Activated T-cell treated with anti-CD3 and anti-CD28 coated beads for 48 hours (primary cell): ENCODE data around the gene HDAC7.

ENCODE experiments used
- DNase-seq: peaks from one replicate; pipeline ENCODE4 v3.0.0-alpha.2; 2020; ENCODE audit warnings: low read depth

Gene HDAC7

DNA sequence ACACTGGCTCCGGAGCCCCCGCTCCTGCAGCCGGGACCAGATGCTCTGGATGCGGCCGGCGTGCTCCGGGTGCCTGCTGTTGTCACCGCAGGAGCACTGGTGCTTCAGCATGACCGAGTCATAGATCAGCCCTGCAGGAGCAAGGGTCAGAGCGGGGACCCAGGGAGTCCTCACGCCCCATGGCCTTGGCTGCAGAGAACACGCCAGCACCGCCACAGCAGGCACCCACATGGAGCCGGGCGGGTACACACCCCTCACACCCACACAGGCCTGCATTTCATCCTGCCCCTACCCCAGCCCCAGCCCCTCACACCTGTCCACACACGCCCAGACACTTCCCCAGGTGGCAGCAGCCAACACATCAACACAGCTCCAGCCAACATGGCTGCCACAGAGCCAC is 27.8 kb downstream of the HDAC7 start:
- DNase-seq = no peak

DNA sequence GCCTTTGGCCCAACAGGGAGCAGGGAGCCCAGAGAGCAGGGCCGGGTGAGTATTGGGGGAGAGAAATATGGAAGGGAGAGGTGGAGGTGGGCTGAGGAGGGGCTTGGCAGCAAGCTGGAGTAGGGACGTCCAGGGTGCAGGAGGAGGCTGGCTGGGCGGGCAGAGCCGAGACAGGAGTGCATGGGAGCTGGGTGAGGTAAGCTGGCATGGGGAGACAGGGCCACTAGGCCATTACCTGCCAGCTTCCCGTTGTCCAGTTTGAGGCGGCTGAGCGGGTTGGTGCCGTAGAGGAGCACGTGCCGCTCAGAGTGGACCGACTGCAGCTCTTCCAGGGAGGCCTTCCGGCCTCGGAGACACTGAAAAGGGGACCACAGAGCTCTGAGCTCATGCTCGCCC is 28.4 kb downstream of the HDAC7 start:
- DNase-seq = no peak

DNA sequence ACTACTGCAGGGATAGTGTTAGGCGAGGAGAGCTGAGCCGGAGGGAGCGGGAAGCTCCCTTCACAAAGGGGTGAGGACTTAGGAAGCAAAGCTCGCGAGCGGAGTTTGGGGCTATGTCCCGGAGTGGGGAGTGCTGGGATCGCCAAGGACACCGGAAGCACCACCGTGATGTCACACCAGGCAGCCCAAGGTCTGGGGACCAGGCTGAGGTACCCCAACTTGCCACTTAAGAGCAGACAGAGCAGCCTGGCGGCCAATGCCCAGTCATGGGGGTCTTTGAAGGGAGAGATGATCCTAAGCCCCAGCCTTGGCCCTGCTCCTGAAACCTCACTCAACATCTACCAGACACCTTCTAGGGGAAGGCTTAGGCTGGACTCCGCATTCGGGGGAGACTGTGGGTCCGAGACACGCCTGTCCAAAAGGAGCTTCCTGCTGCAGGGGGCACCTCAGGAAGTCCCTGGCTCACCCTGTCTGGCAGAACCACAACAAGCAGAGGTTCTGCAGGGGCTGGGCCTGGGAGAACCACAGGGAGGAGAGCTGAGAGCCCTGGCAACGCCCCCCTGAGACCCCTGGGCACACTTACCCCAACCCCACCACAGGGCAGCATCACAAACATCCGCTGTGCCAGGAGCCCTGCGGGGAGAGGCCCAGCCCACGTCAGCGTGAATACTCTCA is 28.9 kb downstream of the HDAC7 start:
- no peak for DNase-seq

DNA sequence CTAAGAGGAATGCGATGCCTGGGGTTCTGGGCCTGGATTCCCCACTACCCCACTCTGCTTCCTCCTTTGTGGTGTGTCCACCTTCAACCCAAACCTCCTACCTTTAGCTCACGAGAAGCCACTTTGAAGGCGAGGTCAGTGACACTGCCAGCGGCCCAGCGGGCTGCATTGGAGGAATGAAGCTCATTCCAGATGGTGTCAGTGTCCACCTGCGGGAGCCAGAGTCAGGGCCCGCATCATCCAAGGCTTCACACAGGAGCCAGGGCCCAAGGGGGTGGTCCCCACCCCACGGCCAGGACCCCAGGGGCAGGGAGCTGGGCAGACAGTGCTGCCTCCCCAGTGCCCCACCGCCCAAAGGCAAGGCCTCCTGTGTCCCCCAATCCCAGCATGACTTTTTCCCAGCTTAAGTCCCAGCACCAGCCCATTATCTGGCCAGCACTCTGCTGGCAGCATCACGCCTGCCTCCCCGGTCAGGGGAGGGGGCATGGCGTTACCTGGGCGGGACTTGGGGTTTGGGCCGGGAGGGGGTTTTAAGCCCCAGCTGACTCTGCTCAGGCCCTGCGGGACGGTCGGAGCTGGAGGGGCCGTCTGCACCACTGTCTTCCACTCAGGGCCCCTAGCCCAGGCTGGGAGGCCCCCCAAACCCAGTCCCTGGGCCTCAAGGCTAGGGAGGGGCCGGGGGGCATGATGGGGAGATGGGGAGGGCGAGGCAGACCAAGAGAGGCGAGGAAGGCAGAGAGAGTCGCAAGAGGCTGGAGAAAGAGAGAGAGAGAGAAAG is 29.8 kb downstream of the HDAC7 start:
- DNase-seq = no peak

DNA sequence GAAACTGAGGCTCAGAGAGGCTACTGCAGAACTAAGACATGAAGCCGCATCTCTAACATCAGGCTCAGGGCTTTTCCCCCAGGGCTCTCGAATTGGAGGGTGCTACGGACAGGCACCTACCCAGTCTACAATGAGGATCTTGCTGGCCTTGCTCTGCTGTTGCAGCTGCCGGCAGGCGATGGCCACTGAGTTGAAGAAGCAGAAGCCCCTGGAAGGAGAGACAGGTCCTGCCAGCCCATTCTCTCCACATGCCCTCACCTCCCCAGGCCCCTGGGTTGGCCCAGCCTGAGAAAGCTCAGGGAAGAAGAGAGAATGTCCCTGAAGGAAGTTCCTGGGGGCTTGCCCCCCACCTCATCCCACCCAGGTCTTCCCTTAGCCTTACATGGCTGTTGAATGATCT is 30.6 kb downstream of the HDAC7 start:
- no peak for DNase-seq

DNA sequence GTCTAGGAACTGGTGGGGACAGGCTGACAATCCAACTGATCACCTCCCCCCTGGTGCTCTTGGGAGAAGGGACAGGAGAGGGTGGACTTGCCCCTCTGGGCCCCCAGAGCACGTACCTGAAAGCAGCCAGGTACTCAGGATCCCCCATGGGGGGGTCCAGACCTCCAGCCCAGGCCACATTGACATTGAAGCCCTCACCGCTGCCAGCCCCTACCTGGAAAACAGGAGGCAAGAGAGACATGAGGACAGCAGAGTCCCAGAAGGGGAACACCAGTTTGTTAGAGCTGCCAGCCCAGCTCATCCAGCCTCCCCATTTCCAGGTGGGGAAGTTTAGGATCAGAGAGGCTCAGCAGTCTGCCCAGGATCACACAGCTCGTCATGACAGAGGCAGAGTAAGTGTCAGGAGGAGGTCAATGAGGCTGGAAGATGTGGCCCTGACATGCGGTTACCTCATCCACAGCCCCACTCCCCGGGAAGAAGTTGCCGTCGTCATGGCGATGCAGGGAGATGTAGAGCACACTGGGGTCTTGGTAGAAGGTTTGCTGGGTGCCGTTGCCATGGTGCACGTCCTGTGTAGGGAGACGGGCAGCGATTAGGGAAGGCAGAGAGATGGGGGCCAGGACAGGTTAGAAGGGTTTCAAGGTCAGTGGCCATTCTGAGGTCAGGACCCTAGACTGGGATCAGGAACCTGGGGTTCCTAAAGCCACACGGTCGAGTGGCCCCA is 31.9 kb downstream of the HDAC7 start:
- DNase-seq = no peak

DNA sequence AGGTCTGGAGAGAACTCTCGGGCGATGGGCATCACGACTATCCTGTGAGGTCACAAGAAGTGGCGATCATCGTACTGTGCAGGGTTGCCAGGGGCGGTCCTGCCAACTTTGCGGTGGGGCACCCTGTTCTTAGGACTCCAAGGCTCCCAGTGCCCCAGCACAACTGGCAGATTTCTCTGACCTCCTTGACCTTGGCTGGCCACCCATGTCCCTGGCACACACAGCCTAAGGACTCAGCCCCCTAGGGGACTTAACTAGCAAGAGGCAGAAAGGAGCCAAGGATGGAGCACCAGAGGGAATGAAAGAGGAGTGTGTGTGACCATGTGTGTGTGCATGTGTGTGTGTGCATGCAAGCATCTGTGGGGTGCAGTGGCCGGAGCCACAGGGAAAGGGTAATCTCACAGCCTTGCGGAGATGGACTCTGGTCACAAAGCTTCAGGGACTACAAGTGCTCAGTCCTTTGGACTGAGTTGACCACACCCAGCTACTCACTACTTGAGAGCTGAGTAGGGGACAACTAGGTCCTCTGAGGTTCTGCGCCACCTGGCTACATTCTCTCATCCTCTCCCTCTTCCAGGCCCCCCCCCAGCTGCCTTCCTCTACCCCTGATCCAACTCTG is 32.9 kb downstream of the HDAC7 start:
- DNase-seq = no peak

DNA sequence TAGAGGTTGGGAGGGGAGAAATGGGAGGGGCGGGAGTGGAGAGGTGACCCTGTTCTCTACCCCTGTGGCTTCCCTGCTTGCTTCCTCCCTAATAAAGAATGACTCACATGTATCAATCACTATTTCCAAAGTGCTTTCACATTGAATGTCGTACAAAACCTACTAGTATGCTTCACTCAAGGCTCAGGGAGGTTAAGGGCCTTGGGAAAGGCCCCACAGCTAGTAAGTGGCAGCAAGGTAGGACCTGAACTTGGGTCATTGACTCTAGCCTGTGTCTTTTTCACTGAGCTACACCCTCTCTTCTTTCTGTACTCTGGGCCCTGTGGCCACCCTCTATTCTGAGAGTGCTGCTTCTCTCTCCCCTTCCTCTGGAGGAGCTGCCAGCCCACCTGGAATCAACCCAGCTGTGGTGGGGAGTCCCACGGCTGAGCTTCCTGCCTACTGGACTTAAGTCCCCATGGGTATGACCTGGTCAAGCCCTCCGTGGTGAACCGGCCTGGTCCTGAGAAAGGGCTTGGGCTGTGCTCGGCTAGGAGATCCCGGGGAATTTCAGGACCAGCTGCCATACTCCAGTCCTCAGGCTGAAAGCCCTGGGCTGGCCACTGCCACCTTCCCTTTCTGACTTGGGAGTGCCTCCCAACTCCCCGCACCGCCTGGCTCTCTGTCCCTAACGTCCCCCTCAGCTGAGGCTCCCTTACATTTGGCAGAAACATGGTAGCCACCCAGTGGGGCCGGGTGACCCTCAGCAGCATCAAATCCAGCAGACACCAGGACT is 33.6 kb downstream of the HDAC7 start:
- no peak for DNase-seq

DNA sequence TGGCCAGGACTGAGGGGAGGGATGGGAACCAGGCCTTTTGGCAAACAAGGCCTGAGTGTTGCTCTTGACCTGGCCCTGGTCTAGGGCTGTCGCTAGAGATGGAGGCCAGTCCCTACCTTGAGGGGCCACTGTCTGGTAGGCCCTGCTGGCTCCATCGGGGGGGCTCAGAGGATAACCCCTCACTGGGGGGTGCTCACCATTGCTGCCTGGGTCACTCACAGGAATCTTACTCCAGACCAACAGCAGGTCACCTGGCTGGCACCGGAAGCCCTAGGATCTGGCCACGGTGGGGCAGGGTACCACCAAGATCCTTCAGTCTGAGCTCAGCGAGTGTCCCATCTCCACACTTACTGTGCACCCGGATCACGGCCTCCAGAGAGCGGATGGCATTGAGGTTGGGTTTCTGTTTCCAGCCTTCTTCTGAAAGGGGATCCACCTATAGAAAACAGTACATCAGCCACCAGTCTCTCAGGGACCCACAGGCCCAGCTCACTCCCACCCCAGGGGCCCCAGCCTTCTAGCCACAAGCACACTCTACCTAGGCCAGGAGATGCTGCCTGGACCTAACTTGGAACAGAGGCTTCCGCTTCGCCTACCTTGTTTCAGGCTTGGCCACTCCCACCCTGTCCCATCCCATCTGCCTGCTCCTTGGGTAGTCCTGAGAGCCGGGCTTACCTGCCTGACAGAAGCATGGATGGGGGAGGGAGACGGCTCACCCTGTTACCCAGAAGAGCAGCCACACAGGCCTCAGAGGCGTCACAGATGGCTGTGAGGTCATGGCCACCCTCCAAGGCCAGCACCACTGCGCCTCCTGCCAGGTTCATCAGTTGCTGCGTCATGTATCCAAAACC is 34.4 kb downstream of the HDAC7 start:
- no peak for DNase-seq

DNA sequence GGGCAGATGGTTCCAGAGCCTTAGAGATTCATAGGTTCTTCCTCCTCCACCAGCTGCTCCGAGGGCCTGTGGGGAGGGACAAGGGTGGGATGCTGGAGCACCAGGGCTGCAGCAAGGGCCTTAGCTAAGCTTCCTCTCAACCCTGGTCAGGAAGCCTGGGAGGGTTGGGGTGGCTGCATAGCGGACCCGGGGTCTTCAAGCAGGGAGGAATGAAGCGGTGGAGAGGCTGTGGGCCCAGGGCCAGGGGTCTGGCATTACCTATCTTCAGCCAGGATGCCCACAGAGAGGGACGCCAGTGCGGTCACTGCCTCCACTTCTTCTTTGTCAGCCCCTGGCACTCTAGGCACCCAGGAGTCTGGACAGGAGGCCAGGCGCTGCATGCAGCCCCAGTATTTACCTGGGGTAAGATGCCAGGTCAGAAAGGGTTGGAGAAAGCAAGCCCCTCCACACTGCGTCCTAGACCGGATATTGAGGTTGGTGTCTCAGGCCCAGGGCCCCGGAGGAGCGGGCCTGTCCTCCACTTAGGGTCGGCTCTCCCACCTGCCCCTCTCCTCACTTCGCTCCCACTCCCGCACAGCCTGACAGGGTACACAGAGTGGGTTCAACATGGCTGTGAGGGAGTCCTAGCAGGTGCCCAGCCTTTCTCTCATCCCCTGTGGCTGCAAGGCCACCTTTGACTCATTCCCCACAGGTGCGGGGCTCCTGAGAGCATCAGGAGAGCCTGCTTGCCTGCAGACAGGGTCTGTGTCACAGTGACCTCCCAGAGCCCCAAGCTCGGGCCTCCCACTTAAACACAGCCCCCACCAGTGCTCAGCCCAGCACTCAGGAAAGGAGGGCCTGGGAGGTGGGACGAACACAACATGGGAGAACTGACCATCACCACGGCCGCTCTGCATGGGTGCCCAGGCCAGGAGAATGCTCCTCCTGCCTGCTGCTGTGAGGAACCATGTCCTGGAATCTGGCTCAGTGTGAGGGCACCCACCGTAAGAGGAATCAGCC is 35.6 kb downstream of the HDAC7 start:
- DNase-seq = no peak

DNA sequence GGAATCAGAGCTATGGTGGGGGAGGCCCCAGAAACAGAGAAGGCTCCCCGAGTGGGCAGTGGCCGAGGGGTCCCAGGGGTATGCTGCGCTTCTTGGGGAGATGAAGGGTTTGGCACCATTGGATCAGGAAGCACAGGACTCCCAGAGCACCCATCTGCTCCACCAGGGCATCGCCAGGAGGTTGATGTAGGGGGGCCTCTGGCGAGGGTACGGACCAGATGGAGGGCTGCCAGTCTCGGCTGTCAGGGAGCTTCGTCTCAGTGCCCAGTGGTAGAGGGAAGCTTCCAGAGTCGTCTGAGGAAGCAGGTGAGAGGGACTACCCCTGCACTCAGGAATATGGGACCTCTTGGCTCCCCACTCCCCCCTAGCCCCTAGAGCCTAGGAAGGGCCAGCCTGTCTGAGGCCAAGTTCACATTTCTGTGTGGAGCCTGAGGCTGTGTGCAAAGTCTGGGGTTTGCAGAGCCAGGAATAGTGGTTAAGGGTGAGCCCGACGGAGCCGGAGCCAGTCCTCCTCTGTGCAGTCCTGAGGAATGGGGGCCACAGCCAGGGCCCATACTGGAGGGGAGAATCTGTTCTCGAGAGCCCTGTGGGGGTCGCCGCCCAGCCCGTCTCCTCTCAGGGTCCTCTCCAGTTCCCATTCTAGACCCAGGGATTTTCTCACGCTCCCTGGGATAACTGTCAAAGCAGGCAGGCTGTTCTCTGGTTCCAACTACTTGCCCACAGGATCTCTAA is 36.5 kb downstream of the HDAC7 start:
- DNase-seq = no peak

DNA sequence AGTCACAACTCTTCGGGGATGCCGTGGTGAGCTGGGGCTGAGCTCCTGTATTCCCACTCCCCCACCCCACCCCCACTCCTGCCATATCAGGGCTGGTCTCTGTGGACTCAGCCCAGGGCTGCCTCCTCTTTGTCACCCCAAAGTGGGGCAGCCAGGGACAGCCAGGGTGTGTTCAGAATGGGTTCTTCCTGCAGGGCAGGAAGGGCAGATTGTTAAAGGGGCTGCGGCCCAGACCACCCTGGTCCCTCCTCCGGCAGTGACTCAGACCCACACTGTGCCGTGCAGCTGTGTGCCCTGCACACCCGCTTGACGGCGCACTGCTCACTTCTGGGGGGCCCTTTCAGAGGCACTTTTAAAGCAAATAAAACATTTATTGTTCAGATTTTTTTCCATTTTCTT is 37.3 kb downstream of the HDAC7 start:
- DNase-seq = no peak

DNA sequence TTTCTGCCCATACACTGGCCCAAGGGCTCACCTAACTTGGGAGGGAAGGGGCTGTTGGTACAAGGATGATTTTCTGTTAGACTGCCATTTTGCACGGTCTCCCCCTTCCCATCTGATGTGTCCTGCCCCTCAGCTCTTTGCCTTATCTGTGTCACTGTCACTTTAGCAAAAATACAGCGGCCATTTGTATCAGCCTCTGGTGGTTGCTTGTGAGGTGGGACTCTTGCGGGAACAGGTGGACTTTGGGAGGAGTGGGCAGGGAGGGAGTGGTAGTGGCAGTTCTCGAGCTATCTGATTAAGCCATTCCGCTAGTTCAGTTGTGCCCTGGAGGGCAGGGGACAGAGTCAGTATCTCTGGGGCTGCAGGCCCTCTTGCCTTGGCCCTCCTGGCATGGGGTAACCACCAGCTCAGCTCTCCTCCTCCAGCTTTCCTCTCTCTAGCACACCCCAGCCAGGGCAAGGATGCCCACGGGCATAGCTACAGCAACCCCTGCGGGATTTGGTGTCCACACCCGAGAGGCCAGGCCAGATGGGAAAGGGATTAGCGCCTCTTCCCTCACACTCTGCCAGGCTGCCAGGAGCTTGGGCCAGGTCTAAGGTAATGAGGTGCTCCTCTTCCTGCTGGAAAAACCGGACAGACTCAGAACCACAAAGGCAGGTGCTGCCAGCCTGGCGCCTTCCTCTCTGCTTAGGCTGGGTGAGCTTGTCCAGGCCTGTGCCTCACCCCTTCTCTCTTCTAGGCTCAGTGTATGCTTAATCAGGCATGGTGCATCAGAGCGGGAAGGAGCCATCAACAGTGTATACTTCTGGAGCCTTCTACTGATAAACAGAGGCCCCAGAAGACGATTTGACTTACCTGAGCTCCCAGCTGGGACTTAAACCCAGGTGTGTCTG is 38.0 kb downstream of the HDAC7 start:
- no peak for DNase-seq

DNA sequence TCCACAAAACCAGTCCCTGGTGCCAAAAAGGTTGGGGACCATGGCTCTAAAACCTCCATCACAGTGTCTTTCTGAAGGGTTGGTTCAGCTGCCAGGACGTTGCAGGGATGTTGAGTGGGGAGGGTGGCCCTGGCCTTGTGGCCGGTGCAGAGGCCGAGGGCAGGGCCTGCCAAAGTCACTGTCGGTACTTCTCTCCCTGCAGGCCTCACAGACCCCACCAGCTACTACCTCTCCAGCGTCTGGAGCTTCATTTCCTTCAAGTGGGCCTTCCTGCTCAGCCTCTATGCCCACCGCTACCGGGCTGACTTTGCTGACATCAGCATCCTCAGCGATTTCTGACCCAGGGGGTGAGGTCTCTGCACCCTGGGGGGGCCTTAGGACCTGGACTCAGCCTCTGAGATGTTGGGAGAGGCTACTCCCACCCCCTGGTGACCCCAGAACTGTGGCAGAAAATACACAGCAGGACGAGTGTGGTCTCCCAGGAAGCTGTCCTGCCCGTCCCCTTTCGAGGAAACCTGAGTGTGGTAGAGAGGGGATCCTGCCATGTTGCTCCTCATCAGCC is 39.7 kb downstream of the HDAC7 start:
- no peak for DNase-seq

DNA sequence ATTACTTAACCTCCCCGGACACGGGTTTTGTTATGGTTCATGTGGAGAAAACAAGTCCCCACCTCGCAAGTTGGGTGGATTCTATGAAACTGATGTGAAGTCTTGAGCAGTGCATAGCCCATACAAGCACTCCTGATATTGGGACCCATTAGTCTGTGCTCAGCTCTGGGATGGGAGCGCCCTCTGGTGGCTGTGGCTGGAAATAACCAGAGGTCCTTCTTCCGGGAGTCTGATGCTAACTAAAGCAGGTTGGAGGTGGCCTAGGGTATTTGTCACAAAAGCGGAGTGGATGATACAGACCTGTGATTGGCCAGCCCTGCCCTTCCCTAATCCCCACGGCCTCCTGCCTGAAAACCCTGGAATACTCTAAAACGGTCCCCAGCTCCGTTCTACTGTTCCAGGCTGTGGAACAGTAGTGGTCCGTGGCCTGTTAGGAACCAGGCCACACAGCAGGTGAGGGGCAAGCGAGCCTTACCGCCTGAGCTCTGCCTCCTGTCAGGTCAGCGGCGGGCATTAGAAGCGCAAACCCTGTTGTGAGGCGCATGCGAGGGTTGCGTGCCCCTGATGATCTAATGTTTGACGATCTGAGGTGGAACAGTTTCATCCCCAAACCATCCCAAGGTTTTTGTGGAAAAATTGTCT is 40.3 kb downstream of the HDAC7 start:
- peak; percentile 89 for DNase-seq

DNA sequence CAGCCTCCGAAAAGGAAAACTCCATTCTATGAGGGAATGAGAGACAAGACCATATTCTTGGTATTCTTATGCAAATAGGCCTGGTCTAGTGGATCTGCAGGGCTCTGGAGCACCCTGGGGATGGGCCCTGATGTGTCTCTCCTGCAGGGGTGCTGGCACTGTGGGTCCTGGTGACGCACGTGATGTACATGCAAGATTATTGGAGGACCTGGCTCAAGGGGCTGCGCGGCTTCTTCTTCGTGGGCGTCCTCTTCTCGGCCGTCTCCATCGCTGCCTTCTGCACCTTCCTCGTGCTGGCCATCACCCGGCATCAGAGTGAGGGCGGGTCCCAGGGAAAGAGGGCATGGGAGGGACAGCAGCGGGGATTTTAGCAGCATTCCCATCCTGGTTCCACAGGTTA is 40.8 kb downstream of the HDAC7 start:
- no peak for DNase-seq
